ENCODE results near the gene ZBP1. TPM values are rescaled to one million over a fixed set of nuclear protein-coding genes. Genes with fewer than 3 reads are reported as not detected.

Gene ZBP1
- total RNA-seq, 1 experiment from 2014 or later, result not detected

DNA sequence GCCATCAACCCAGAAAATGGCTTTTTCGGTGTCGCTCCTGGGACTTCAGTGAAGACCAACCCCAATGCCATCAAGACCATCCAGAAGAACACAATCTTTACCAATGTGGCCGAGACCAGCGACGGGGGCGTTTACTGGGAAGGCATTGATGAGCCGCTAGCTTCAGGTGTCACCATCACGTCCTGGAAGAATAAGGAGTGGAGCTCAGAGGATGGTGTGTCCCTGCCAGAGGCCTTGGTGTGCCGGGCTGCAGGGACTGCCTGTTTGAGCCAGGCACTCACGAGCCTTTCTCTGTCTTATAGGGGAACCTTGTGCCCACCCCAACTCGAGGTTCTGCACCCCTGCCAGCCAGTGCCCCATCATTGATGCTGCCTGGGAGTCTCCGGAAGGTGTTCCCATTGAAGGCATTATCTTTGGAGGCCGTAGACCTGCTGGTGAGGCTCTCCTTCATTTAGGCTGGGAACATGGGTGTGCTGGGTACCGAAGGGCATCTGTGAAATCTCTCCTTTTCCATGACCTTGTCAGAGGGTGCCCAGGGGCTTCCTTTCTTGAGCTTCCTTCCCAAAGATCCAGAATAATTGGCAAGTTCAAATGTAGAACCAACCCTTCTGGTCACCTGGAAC, 55.9 kb downstream of the ZBP1 start:
- Histone ChIP-seq H3K9ac (ENCODE audit: low read length) (no peak overlapping the region), H3K27ac (ENCODE audit: low read depth, low read length) (no peak overlapping the region), H3K4me3 (replicated peaks in 1 of 2; ENCODE audit: low read depth in 1 of 2, low read length in 2 of 2) (no peak overlapping the region), H2AFZ (ENCODE audit: low read depth, low read length, poor library complexity, severe bottlenecking) (no peak overlapping the region), H3K36me3 (ENCODE audit: control insufficient read depth in 1 of 2, insufficient read depth in 2 of 2, low read length in 2 of 2) (no peaks in the 10 kb centered on the region), H3K9me2 (ENCODE audit: insufficient read depth) (no peaks in the 10 kb centered on the region), H3K9me3 (ENCODE audit: control insufficient read depth in 1 of 2, insufficient read depth in 1 of 2, low read depth in 1 of 2, low read length in 2 of 2) (no peaks in the 10 kb centered on the region), H3K4me1 (ENCODE audit: control insufficient read depth in 1 of 2, insufficient read depth in 2 of 2, low read length in 2 of 2) (peaks cover 2 to 7% of the 10 kb centered on the region in 2 experiments; a peak in 1 of 4 replicates), H4K20me1 (ENCODE audit: insufficient read depth) (no peaks in the 10 kb centered on the region), H3K79me2 (ENCODE audit: insufficient read depth, low read length) (no peaks in the 10 kb centered on the region), H3K27me3 (ENCODE audit: insufficient read depth, low read length) (peaks cover 47% of the 10 kb centered on the region), H3K4me2 (ENCODE audit: low read length) (no peak overlapping the region)
- CTCF ChIA-PET, result no interaction called here
- TF ChIP-seq TCF7L2 (IDR thresholded peaks at IDR 0.05; ENCODE audit: borderline replicate concordance, extremely low read depth, insufficient read depth, insufficient read length), result no peak
- POLR2A ChIA-PET, result no interaction called here
- intact Hi-C loops (cut with micrococcal nuclease), result no loop called here
- RAD21 ChIA-PET (ENCODE audit: low non-redundant PET in 1 of 2, low total read pairs in 2 of 2, uncharacterized antibody in 2 of 2, unreplicated experiment in 2 of 2), result no interaction called here
- ATAC-seq (no peak), DNase-seq (ENCODE audit: low read depth, low spot score) (no peak)
- no TSS peak for BruUV-seq (replicated peaks)

DNA sequence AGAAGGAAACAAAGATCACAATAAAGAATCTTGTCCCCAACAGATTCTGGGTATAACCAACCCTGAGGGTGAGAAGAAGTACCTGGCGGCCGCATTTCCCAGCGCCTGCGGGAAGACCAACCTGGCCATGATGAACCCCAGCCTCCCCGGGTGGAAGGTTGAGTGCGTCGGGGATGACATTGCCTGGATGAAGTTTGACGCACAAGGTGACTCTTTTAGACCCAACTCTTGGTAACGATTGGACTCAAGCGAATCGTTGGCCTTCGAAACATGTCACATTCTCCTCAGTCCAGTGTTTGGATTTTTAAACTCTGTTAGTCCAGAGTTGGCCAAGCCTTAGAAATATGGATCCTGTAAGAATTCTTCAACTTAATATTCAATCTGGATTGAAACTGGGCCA, 56.7 kb downstream of the ZBP1 start:
- no peak for ATAC-seq
- H3K9me2 ChIP-seq (ENCODE audit: insufficient read depth), result no peaks in the 10 kb centered on the region

More for the DNA sequence above, 56.7 kb downstream of the ZBP1 start:
- intact Hi-C loops (cut with micrococcal nuclease), result no loop called here
- Histone ChIP-seq H3K4me3 (replicated peaks in 1 of 2; ENCODE audit: low read depth in 1 of 2, low read length in 2 of 2) (no peak overlapping the region), H3K4me2 (ENCODE audit: low read length) (no peak overlapping the region), H4K20me1 (ENCODE audit: insufficient read depth) (no peaks in the 10 kb centered on the region), H3K9ac (ENCODE audit: low read length) (no peak overlapping the region), H3K36me3 (ENCODE audit: control insufficient read depth in 1 of 2, insufficient read depth in 2 of 2, low read length in 2 of 2) (no peaks in the 10 kb centered on the region), H3K27me3 (ENCODE audit: insufficient read depth, low read length) (peaks cover 47% of the 10 kb centered on the region), H3K79me2 (ENCODE audit: insufficient read depth, low read length) (no peaks in the 10 kb centered on the region), H2AFZ (ENCODE audit: low read depth, low read length, poor library complexity, severe bottlenecking) (no peak overlapping the region), H3K9me3 (ENCODE audit: control insufficient read depth in 1 of 2, insufficient read depth in 1 of 2, low read depth in 1 of 2, low read length in 2 of 2) (no peaks in the 10 kb centered on the region), H3K27ac (ENCODE audit: low read depth, low read length) (no peak overlapping the region), H3K4me1 (ENCODE audit: control insufficient read depth in 1 of 2, insufficient read depth in 2 of 2, low read length in 2 of 2) (peaks cover 2 to 13% of the 10 kb centered on the region in 2 experiments; a peak in 2 of 4 replicates)
- POLR2A ChIA-PET, result no interaction called here
- CTCF ChIA-PET, result no interaction called here
- DNase-seq (ENCODE audit: low read depth, low spot score), result no peak
- RAD21 ChIA-PET (ENCODE audit: low non-redundant PET in 1 of 2, low total read pairs in 2 of 2, uncharacterized antibody in 2 of 2, unreplicated experiment in 2 of 2), result no interaction called here
- TF ChIP-seq EZH2 (IDR thresholded peaks at IDR 0.05) (no peak), RAD21 (IDR thresholded peaks at IDR 0.05; ENCODE audit: low read depth) (no peak), EGR1 (IDR thresholded peaks at IDR 0.05; ENCODE audit: low read depth) (no peak), POLR2A (IDR thresholded peaks at IDR 0.05; ENCODE audit: borderline replicate concordance, extremely low read depth, insufficient read depth, insufficient read length) (no peak), SIN3A (IDR thresholded peaks at IDR 0.05; ENCODE audit: low read depth) (no peak)
- no TSS peak for BruUV-seq (replicated peaks)

Measured in HCT116 (cell line).